Measurements from ENCODE around the gene DIPK1B.

Gene DIPK1B

DNA sequence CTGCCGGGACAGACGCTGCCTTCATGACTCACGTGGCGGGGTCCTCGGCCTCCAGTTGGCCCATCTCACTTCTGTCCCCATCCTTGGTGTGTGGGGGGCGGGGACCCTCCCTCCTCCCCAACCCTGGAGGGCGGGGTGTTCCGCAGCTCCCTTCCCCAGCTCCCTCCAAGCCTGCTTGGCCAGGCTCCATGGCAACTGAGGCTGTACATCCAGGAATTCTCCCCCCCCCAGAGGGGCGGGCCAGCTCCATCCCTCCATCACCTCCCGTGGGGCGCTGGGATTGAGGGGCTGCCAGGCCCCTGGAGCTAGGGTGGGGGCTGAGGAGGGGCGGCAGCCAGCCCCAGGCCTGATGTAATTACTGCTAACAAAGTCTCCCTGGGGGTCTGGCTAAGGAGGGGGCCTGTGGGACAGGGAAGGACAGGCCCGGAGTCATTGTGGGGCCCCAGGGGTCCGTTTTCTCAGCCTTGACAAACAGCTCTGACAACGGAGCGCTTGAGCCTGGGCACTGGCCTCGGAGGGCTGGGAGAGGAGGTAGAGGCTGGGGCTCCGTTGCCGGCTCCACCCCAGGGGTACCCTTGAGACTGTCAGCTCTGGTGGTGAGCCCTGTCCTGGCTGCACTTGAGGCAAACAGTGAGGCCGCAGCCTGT, 8.0 kb downstream of the DIPK1B start:
- DNase-seq (ENCODE audit: low read depth, low spot score) = no peak

DNA sequence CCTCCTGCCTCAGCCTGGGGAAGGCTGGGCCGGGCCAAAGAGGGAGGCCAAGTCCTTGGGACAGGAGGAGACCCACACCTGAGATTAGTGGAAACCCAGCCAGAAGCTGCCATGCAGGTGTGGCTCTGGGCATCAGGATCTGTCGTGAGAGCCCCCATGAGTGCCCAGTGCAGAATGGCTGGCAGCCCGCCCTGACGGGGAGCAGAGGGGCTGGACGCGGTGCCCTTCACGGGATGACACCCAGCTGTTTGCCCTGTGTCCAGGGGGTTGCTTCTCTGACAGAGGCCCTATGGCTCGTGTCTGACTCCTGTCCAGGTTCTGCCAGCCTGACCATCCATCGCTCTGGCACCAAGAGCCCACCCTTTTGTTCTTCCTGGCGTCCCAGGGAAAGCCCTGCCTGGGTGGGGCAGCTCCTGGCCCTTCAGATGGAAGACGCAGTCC, 8.5 kb downstream of the DIPK1B start:
- DNase-seq (ENCODE audit: low read depth, low spot score) = no peak

DNA sequence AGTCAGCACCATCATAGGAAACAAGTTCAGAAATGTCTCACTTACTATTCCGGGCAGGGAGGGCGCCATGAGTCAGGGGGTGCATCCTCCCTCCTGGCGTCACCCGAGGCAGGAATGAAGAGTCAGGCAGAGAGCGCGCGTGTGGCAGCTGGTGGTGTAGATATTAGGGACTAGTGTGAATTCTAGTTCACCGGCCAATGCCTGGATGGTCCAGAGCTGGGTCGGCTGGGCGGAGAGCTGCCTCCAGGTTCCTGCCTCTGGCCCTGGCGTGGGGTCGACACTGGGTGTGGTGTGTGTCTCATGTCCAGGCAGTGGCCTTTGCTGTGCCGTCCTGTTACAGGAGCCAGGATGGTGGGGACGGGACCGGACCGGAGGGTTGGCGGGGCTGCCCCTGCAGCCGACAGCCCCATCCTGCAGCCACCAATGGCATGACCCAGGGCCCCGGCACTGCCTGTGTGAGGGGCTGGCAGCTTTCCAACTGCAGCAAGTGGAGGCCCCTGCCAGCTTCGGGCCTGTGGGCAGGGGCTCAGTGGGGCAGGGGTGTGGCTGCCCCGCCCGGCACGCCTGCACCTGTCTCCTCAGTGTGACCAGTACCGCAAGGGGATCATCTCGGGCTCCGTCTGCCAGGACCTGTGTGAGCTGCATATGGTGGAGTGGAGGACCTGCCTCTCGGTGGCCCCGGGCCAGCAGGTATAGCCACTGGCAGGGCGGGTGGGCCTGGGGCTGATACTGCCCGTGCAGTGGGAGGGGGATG, 9.1 kb downstream of the DIPK1B start:
- no peak for DNase-seq (ENCODE audit: low read depth, low spot score)

DNA sequence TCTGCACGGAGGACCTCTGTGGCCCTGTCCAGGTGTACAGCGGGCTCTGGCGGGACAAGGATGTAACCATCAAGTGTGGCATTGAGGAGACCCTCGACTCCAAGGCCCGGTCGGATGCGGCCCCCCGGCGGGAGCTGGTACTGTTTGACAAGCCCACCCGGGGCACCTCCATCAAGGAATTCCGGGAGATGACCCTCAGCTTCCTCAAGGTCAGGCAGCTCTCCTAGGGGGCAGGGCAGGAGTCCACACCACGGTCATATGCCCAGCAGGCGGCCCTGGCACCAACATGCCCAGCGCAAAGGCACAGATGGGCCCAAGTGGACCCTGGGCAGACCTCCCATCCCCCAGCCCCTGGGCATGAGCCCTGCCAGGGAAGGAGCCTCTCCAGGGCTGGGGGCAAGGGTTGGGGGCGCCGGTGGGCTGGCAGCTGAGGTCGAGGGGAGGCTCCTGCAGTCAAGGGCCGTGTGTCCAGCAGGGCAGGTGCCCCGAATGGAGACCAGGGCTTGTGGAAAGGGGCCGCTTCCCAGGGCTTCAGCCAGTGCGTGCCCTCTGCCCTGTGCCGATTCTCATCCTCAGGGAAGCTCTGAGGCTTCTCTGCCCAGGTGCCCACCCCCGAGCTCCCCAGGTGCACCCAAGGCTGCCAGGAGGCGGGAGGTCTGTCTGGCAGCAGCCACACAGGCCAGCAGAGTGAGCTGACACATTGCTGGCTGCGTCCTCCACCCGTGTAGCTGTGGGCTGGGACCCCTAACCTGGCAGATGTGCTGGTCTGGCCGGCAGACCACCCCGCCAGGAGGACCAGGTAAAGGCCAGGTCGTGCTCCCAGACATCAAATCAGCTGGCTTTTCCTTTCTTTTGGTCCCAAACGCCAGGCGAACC, 10.0 kb downstream of the DIPK1B start:
- no peak for DNase-seq (ENCODE audit: low read depth, low spot score)

DNA sequence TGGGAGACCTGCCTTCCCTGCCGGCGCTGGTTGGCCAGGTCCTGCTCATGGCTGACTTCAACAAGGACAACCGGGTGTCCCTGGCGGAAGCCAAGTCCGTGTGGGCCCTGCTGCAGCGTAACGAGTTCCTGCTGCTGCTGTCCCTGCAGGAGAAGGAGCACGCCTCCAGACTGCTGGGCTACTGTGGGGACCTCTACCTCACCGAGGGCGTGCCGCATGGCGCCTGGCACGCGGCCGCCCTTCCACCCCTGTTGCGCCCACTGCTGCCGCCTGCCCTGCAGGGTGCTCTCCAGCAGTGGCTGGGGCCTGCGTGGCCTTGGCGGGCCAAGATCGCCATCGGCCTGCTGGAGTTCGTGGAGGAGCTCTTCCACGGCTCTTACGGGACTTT, 10.6 kb downstream of the DIPK1B start:
- no peak for DNase-seq (ENCODE audit: low read depth, low spot score)

DNA sequence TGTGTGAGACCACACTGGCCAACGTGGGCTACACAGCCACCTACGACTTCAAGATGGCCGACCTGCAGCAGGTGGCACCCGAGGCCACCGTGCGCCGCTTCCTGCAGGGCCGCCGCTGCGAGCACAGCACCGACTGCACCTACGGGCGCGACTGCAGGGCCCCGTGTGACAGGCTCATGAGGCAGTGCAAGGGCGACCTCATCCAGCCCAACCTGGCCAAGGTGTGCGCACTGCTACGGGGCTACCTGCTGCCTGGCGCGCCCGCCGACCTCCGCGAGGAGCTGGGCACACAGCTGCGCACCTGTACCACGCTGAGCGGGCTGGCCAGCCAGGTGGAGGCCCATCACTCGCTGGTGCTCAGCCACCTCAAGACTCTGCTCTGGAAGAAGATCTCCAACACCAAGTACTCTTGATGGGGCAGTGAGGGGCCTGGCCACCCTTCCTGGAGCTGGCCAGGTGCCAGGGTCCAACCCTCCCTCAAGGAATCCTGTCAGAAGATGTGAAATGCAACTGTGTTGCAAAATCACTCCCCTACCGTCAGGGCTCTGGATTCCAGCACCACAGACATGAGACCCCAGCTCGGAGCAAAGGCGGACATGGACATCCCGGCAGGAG, 11.1 kb downstream of the DIPK1B start:
- no peak for DNase-seq (ENCODE audit: low read depth, low spot score)

DNA sequence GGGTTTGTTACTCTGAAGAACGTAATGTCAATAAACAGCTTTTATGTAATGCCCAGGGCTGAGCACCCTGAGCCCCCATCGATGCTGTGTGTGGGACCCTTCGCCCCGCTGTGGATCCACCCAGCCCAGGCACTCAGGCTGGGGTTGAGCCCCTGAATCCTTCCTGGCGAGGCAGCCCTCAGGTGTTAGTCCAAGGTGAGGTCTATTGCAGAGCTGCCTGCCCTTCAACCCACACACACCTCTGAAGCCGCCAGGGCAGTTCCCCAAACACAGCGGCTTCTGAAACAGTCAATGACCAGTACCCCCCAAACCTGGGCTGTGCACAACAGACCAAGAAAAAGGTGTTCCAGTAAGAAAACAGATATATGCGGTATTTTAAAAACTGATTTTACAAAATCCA, 11.6 kb downstream of the DIPK1B start:
- no peak for DNase-seq (ENCODE audit: low read depth, low spot score)

DNA sequence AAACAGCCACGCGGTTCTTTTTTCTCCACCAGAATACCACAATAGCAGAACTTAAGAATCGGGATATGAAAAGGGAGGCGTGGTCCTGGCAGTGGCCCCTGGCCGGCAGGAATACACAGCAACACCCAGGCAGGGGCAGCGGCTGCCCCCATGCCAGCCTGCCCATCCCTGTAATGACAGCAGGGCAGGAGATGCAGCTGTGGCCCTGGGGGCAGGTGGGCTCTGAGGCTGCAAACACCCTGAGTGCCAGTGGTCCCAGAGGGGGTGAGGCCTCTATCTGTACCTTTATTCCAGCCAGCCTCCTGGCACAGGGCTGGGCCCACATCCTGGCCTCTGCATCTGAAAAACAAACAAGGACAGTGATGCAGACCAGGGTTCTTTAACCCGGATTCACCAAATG, 12.4 kb downstream of the DIPK1B start:
- DNase-seq (ENCODE audit: low read depth, low spot score) = no peak

DNA sequence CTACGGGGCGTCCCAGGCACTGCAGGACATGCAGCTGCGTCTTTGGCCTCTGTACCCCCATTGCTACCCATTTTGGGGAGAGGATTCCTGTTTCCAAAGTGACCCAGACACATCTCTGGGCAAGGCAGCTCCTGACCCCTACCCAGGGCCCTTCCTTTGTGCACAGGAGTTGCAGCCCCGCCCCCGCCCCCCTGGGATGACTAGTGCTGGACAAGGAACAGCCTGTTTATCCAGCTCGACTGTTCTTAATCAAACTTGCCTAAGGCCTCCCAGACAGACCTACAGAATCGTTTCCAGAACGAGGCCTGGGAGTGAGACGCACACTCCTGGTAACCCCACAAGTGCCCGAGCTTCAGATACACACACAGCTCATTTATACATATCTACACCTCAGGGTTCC, 13.2 kb downstream of the DIPK1B start:
- no peak for DNase-seq (ENCODE audit: low read depth, low spot score)

DNA sequence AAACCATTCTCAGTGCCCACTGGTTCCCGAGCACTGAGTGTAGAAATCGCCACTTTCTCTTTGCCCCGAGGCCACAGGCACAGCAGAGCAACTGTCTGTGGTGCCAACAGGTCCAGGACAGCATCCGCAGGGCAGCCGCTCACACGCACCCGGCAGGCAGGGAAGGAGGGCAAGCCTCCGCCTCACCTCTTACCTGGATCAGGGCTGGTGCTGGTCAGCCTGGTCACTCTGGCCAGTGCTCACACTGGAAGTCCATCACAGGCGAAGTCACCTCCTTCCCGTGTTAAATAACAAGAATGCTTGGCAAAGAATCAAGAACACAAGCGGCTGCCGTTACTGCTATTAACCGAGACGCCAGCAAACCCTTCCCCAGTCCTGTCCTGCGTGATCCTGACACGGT, 13.7 kb downstream of the DIPK1B start:
- DNase-seq (ENCODE audit: low read depth, low spot score) = no peak

DNA sequence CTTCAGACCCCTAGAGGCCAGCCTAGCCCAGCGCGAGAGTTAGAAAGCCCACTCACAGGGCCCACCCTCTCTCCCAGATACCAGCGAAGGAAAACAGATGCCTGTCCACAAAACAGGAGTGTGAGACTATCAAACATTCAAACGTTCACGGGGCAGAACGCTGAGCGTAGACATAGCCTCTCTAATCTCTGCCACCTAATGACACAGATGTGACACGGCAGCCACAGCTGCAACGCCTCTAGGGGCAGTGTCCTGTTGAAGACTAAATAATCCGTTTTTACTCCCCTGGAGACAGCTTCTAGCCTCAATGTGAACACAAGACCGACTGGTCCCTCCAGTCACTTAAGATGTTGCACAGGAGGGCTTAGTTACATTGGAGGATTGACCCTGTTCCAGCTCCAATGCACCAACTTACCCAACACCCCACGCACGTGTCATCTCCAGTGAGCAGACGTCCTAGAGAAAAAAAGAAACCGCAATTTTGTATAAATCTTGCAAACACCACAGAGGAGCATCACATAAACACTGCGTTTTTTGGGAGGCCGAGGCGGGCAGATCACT, 14.3 kb downstream of the DIPK1B start:
- no peak for DNase-seq (ENCODE audit: low read depth, low spot score)

DNA sequence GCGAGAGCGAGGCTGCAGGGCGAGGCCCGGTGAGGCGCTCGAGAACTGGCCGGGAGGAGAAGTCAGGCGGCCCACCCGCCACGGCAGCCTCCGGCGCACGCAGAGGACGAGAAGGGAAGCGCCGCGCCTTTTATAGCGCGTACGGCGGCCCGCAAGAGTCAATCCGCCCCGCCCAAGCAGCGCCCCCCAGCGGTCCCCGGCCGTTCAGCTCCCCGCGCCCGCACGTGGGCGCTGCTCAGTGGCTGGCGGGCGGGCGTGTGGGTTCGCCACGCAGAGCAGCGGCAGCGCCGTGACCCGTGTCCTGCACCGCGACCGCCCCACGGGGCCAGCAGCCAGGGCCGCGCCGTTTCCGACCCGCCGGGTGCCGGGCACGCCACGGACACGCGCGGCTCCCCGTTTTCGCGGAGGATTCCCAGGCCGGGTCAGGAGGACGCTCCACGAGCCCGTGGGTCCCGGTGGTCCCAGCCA, 15.7 kb downstream of the DIPK1B start:
- DNase-seq (ENCODE audit: low read depth, low spot score) = peak; percentile 44

DNA sequence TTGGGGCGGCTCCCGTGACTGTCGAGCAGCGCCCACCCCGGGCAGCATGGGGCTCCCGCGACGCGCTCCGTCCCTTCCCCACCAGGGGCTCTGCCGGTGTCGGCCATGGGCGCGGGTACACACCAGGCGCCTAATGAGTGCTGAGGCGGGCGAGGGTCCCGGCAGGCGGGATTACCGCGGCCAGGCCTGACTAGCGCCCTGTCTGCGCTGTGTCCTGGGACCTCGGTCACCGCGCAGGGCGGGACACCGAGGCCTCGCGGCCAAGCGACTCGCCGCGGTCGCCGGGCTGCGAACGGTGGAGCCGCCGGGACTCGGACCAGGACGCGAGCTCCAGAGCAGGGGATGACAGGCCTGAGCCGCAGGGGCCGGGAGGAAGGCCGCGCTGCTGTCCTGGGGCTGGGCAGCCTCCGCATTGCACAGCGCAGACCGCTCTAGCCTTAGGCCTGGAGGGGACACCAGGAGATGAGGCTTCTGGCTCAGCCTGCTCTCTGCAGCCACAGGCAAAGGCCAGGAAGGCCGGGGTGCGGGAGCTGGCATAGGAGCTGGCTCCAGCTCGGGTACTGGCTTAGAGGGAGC, 16.3 kb downstream of the DIPK1B start:
- no peak for DNase-seq (ENCODE audit: low read depth, low spot score)

DNA sequence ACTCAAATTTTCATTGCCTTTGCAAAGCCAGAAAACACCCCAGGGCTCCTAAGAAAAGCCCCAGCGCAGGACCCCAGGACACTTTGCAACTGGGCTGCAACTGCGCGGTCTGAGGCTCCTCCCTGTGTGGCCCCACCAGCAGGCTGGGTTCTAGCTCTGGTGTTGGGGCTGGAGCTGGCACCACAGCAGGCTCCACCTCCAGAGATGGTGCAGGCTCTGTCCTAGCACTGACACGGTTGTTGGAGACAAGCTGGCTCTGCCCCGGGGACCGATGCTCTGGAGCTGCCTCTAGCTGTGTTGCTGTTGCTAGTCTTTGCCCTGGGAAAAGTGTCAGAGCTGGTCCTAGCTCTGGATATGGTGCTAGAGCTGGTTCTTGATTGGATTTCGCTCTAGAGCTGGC, 16.8 kb downstream of the DIPK1B start:
- no peak for DNase-seq (ENCODE audit: low read depth, low spot score)

DNA sequence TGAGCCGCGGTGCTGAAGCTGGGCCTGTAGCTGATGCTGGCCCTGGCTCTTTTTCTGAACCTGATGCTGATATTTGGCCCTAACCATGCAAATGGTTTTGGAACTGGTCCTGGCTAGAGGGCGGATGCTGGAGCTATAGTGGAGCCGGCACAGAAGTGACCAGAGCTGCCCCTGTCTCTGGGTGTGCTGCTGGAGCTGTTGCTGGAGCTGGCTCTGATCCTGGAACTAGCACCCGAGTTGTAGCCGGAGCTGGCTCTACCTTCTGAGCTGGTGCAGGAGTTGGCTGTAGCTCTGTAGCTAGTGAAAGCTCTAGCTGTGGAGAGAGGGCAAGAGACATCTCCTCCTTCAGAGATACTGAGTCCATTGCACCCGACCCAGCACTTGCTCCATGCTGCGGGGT, 17.6 kb downstream of the DIPK1B start:
- no peak for DNase-seq (ENCODE audit: low read depth, low spot score)

DNA sequence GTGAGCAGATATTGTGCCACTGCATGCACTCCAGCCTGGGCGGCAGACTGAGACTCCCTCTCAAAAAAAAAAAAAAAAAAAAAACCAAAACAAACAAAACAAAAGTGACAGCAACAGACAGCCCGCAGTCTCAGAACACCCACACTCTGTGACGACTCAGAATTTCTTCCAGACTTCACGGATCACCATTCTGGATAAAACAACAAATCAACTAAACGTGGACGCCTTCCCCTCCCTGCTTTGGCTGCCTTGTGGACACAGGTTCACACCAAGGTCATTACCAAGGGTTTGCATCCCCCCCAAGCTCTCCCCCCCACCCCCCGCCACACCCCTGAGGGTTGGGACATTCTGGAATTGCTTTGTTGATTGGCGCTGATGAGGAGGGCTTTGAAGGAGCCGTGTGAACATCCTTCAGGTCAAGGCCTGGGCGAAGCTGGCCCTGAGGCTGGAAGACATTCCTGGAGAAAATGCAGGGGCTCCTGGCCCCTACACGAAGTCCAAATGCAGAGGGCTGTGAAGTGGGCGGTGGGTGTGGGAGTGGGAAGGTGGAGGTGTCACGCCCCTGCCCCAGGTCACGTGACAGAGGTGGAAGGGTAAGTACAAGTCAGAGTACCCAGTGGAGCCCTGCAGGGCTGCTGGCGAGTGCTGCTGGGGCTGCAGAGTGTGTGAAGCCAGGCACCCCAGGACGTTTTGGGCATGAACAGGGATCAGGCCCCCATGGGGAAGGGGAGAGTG, 20.2 kb downstream of the DIPK1B start:
- DNase-seq (ENCODE audit: low read depth, low spot score) = no peak

DNA sequence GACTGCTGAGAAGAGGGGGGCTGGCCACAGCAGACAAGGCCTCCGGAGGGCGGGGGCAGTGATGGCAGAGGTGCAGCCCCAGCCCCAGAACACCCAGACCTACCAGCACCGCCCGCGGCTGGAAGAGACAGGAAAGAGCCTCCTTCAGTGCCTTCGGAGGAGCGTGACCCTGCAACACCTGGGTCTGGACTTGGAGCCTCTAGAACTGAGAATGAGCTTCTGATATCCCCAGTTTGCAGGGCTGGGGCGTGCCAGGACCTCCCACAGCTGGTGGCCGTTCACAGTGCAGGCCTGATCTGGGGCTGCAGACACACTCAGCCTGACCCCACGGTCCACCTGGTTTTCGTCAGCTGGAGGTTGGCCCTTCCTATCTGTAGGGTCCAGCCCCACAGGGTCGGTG, 21.2 kb downstream of the DIPK1B start:
- no peak for DNase-seq (ENCODE audit: low read depth, low spot score)

DNA sequence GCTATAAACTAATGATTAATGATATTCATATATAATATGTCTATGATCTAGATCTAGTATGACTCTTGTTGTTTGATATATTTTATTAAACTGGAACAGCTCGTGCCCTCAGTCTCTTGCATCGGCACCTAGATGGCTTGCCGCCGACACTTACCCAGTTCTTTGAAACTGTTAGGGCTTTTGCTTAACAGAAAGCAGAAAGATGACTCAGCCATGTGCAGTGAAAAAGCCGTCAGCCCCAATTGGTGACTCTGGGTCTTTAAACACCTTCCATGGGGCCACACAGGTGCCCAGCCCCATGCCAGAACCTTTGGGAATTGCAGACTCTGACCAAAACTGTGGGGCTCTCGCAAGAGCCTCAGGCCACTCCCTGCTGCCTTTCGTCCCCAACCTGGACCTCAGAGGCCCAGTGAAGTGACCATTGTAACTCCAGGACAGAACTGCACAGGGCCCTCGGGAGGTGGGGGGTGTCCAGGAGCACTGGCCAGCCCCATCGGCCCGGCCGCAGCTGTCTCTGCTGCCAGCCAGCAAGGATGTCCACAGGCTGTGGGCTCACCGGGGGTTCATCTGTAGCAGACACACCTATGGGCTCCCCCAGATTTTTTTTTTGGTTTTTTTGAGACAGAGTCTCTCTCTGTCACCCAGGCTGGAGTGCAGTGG, 22.6 kb downstream of the DIPK1B start:
- no peak for DNase-seq (ENCODE audit: low read depth, low spot score)

DNA sequence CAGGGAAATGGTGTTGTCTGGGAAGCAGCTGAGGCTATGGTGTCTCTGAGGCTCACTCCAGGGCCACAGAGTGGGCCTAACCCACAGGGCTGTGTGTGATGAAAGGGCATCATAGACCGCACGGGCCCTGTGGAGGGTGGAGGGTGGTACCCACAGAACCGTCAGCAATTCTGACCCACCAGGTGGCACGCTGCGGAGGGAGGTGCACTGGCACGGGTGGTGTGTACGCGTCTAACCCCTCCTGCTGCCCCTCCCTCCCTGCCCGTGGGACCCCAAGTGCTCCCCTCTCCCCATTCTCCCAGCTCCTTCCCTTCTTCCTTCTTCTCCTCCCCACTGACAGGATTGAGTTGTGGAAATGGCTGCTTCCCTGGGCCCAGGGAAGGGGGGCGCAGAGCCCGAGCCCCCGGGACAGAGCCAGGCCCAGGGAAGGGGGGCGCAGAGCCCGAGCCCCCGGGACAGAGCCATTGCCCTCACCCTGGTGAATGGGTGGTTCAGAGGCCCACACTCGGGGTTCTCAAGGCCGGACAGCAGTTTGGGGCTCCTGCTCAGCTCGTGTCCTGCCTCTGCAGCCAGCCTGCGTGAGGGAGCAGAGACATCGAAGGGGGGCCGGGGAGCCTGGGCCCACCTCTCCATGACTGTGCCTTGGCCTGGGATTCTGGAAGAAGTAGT, 23.6 kb downstream of the DIPK1B start:
- DNase-seq (ENCODE audit: low read depth, low spot score) = no peak

DNA sequence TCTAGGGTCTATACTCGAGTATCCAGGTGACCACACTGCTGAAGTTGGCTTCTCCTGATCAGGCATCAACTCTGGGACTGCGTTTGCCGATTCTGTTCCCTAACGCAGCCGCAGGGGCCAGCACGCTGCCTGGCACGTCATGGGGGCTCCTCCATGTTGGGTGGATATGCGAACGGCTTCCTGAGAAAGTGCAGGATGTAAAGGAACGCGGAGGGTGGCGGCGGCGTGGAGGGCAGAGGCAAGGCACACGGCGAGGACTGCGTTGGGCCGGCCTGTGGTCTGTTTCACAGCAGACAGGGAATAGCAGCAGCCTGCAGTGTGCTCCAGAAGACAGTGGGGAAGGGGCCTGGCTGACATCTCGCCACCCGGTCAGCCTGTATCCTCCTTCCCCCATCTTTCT, 26.6 kb downstream of the DIPK1B start:
- no peak for DNase-seq (ENCODE audit: low read depth, low spot score)

Data from brain pericyte (primary cell).